ENCODE results near the gene SORCS1.

DNA sequence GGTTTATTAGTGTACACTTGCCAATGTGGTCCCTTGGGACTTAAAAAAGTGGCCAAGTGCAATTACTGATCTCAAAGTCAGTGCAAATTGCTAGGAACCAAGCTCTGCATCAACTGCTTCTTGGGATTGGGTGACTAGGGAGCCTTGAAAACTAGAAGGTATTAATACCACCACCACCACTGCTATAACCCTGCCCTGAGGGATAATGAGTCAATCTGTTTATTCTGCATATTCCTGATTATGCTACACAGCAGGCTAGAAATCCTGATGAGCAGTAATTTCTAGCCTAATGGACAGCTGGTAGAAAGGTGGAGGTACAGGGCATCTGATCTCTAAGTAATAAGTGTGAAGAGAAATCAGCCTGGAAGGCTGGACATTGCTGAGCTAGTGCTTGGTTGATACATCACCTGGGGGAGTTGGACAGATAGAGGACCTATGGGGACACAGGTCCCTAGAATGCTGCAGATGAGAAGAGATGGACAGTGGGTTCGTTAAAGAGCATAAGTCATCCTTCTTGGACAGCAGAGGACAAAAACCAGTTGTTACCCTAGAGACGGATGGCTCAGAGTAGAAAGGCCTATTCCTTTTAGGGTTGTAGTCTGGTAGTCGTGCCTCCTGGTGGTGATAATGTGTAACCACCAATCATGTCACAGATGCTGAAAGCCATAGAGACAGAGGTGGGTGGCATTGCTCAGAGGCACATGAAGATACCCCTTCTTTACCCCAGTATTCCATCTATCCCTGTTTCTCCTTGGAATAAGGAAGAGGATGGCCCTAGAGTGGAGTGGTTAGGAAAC lies 554.8 kb downstream of the SORCS1 start:
- no peak for TF ChIP-seq POLR2A (IDR thresholded peaks at IDR 0.05)
- no peak for TF ChIP-seq CTCF (IDR thresholded peaks at IDR 0.05)

Measured in thyroid gland (tissue), 4 donors.